OCI-LY7 (cell line): Measurements from ENCODE around the gene EXOC4. TPM values are rescaled to one million over a fixed set of nuclear protein-coding genes. Genes with fewer than 3 reads are reported as not detected.

Experiments
- BruUV-seq: library from RNA; stranded (reverse); fragments of 400-500 nt; replicated peaks from 2 replicates; lab custom pipeline; 2021; lab: Mats Ljungman, UMichigan
- CTCF ChIA-PET: fragments of 300-600 bp; sonication (Branson Sonifier 250); formaldehyde crosslinking; loops from one replicate; lab custom pipeline; 2022; ENCODE audit warnings: antibody characterized with exemption; ENCODE audit not compliant: unreplicated experiment; lab: Charles Lee
- POLR2A ChIA-PET: fragments of 300-600 bp; sonication (Branson Sonifier 250); formaldehyde crosslinking; loops from one replicate; lab custom pipeline; 2022; ENCODE audit warnings: antibody characterized with exemption; lab: Charles Lee
- DNase-seq: peaks from one replicate; pipeline ENCODE4 v3.0.0-alpha.2; 2015; ENCODE audit warnings: low spot score
- H2AFZ ChIP-seq: fragments of 200-600 bp; sonication (generic), shearing (Covaris generic); 2 replicates; pipeline ENCODE4 v1.6.1; 2014; ENCODE audit warnings: mild to moderate bottlenecking, antibody characterized with exemption, low read length, moderate library complexity
- H3K27ac ChIP-seq: fragments of 200-600 bp; sonication (generic); 2 replicates; pipeline ENCODE4 v1.5.1; 2014; ENCODE audit warnings: mixed run types, low read depth, mild to moderate bottlenecking, moderate library complexity, low read length, inconsistent platforms; ENCODE audit not compliant: poor library complexity, severe bottlenecking
- H3K36me3 ChIP-seq: fragments of 200-600 bp; sonication (generic); 2 replicates; pipeline ENCODE4 v1.6.1; 2014; ENCODE audit warnings: mild to moderate bottlenecking, antibody characterized with exemption, low read length, moderate library complexity, mixed read lengths; ENCODE audit not compliant: insufficient read depth
- H3K4me1 ChIP-seq: fragments of 200-600 bp; sonication (generic); 2 replicates; pipeline ENCODE4 v1.5.1; 2014; ENCODE audit warnings: mild to moderate bottlenecking, low read length; ENCODE audit not compliant: insufficient read depth, poor library complexity, severe bottlenecking
- H3K4me2 ChIP-seq: fragments of 200-600 bp; sonication (generic); 2 replicates; pipeline ENCODE4 v1.6.1; 2014; ENCODE audit warnings: mild to moderate bottlenecking, low read length
- H3K4me3 ChIP-seq: fragments of 200-600 bp; sonication (generic); 2 replicates; pipeline ENCODE4 v1.5.1; 2014; ENCODE audit warnings: mild to moderate bottlenecking, low read depth, low read length; ENCODE audit not compliant: poor library complexity, severe bottlenecking
- H3K79me2 ChIP-seq: fragments of 200-600 bp; sonication (generic); 2 replicates; pipeline ENCODE4 v1.6.1; 2016; ENCODE audit warnings: low read depth, mild to moderate bottlenecking, low read length, moderate library complexity, mixed read lengths; ENCODE audit not compliant: insufficient read depth
- H3K9me2 ChIP-seq: fragments of 200-600 bp; sonication (generic); 2 replicates; pipeline ENCODE4 v1.6.1; 2016; ENCODE audit warnings: mild to moderate bottlenecking, low read length, mixed read lengths; ENCODE audit not compliant: insufficient read depth
- H3K9me3 ChIP-seq: fragments of 200-600 bp; sonication (generic); 2 replicates; pipeline ENCODE4 v1.6.1; 2014; ENCODE audit warnings: mild to moderate bottlenecking, mixed run types, low read length, mixed read lengths
- H4K20me1 ChIP-seq: fragments of 200-600 bp; sonication (generic); 2 replicates; pipeline ENCODE4 v1.6.1; 2014; ENCODE audit warnings: mild to moderate bottlenecking, antibody characterized with exemption, low read length, moderate library complexity, mixed read lengths; ENCODE audit not compliant: insufficient read depth
- CTCF ChIP-seq: fragments of 200-600 bp; sonication (generic); conservative IDR thresholded peaks from 2 replicates; pipeline ENCODE4 v1.5.1; 2014; ENCODE audit warnings: mild to moderate bottlenecking, antibody characterized with exemption, low read length, moderate library complexity, mixed read lengths
- EZH2phosphoT487 ChIP-seq: fragments of 200-600 bp; sonication (generic); IDR thresholded peaks from 2 replicates; pipeline ENCODE4 v1.6.1; 2018; ENCODE audit warnings: low read depth, borderline replicate concordance, mild to moderate bottlenecking, mixed run types, antibody characterized with exemption, low read length, moderate library complexity, mixed read lengths
- intact Hi-C: fragments of 100-400 bp; cut with micrococcal nuclease; formaldehyde crosslinking; loops from one replicate; pipeline ENCODE4 v1.10.0; 2022; ENCODE audit not compliant: unreplicated experiment
- total RNA-seq, 2 experiments: library from RNA; depleted of rRNA in 1 of 2; stranded (reverse); fragments of >200 nt in 1 of 2; shearing (Covaris generic) in 1 of 2; gene quantifications; 2 replicates each; pipeline ENCODE4 v1.2.3, GENCODE V29; 2014 to 2022

Gene EXOC4
- total RNA-seq, 2 experiments from 2014 or later = 75.1 to 93.2 TPM

- Histone ChIP-seq H2AFZ (no peak overlapping the region), H3K27ac (no peak overlapping the region), H4K20me1 (no peaks in the 10 kb centered on the region), H3K9me2 (no peaks in the 10 kb centered on the region), H3K4me3 (no peak overlapping the region), H3K79me2 (no peaks in the 10 kb centered on the region), H3K4me2 (no peak overlapping the region), H3K4me1 (no peaks in the 10 kb centered on the region), H3K9me3 (no peaks in the 10 kb centered on the region), H3K36me3 (no peaks in the 10 kb centered on the region)
- intact Hi-C loops = no loop called here
- POLR2A ChIA-PET = interaction anchor here (0.7 to 1.9 kb wide), 7 partner anchors 9 to 29 kb away, joined by 3 to 9 read pairs (median 4); no protein-coding TSS in a partner anchor
- DNase-seq = no peak
- CTCF ChIA-PET = no interaction called here
- BruUV-seq = no TSS peak
- TF ChIP-seq EZH2phosphoT487 (no peak), CTCF (no peak)
These were observed 817.8 kb downstream of the EXOC4 start for GRCh38 chr7:134070673-134071072.

DNA sequence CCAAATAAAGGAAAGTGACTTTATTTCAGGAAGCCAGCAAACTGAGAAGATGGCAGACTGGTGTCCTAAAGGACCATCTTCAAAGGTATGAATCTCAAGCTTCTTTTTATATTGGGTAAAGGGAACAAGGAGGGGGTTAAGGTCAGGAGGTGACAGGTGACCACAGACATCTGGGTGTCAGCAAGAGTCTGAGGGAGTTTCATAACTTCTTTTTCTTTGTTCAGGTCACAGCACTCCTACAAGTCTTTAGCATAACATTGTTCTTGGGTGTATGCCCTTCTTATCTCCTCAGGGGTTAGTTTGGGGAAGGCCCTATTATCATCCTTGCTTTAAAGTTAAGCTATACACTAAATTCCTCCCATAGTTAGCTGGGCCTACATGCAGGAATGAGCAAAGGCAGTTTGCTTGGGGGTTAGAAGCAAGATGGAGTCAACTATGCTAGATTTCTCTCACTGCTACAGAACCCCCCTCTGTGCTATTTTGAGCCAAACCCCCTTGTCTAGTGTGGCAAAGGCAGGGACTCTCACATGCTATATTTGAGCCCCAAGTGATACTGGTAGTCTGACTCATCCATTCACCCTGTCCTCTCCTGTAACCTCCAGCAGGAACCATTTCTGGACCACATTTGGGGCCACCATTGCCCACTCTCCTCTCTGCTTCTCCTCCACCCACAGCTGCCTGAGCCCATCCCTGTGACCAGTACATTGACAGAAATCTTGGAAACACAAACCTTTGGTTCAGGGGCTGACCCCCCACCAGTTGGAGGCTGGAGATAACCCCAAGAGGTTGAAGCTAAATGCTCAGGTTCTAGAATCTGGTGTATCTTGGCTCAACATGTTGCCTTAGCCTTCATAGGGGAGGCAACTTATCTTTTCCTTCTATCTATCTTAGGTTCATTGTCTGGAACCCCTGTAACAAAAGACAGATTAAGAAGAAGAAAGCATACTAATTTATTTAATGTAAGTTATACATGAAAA, 818.8 kb downstream of the EXOC4 start:
- Histone ChIP-seq H3K27ac (no peak overlapping the region), H3K9me2 (no peaks in the 10 kb centered on the region), H3K9me3 (no peaks in the 10 kb centered on the region), H2AFZ (no peak overlapping the region), H3K4me1 (no peaks in the 10 kb centered on the region), H4K20me1 (no peaks in the 10 kb centered on the region), H3K4me3 (no peak overlapping the region), H3K79me2 (no peaks in the 10 kb centered on the region), H3K4me2 (no peak overlapping the region), H3K36me3 (no peaks in the 10 kb centered on the region)
- no peak for TF ChIP-seq EZH2phosphoT487
- TF ChIP-seq CTCF = no peak
- no peak for DNase-seq
- ChIA-PET CTCF (no interaction called here), POLR2A (interaction anchor here (0.6 to 1.9 kb wide), 7 partner anchors 8 to 30 kb away, joined by 3 to 9 read pairs (median 4); no protein-coding TSS in a partner anchor)
- intact Hi-C loops = no loop called here
- no TSS peak for BruUV-seq

DNA sequence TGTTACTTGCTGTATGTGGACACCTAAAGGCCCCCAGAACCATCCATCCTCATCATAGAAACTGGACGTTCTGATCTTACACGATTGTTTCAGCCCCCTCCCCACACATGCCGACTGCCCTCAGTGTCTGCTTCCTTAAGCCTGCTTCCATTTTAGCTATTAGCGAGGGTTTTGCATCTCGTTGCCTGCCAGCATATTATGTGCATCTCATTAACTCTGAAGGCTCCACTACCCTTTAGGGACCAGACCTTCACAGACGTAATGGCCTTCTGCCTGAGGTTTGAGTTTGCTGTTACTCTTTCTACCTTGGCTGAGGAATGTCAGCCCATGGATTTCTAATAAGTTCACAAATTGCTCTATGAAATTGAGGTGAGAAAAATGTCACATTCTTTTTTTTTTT, 820.4 kb downstream of the EXOC4 start:
- BruUV-seq = no TSS peak
- Histone ChIP-seq H4K20me1 (no peaks in the 10 kb centered on the region), H3K4me3 (no peak overlapping the region), H3K79me2 (no peaks in the 10 kb centered on the region), H3K36me3 (no peaks in the 10 kb centered on the region), H2AFZ (no peak overlapping the region), H3K27ac (no peak overlapping the region), H3K9me3 (no peaks in the 10 kb centered on the region), H3K4me2 (no peak overlapping the region), H3K9me2 (no peaks in the 10 kb centered on the region), H3K4me1 (no peaks in the 10 kb centered on the region)
- ChIA-PET POLR2A (no interaction called here), CTCF (no interaction called here)
- no peak for TF ChIP-seq EZH2phosphoT487
- no peak for TF ChIP-seq CTCF
- DNase-seq = no peak
- intact Hi-C loops = no loop called here
